C4-2B (cell line): ENCODE data around the gene TPSAB1.

Source experiments
- ZFX ChIP-seq: fragments of 450-650 bp; IDR thresholded peaks from 2 replicates; pipeline ENCODE4 v1.6.1; 2017
- TF ChIP-seq, protein P1 (sequence below): fragments of 450-650 bp; conservative IDR thresholded peaks from 2 replicates; pipeline ENCODE4 v1.5.1; 2017; ENCODE audit warnings: mild to moderate bottlenecking

DNA sequence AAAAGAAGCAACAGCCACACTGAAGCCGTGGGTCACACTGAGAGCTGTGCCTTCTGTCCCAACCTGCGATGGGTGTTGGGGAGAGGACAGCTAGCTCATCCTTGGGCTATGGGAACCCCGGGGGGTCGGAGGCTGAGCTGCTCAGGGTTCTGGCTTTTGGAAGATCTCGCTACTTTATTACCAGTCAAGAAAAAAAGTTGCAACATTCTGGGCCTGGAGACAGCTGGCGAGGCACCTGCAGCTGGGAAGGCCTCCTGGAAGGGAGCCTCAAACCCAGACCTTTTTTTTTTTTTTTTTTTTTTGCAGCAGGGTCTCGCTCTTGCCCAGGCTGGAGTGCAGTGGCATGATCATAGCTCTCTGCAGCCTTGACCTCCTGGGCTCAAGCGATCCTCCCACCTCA is 40.3 kb downstream of the TPSAB1 start:
- TF ChIP-seq, protein P1, sequence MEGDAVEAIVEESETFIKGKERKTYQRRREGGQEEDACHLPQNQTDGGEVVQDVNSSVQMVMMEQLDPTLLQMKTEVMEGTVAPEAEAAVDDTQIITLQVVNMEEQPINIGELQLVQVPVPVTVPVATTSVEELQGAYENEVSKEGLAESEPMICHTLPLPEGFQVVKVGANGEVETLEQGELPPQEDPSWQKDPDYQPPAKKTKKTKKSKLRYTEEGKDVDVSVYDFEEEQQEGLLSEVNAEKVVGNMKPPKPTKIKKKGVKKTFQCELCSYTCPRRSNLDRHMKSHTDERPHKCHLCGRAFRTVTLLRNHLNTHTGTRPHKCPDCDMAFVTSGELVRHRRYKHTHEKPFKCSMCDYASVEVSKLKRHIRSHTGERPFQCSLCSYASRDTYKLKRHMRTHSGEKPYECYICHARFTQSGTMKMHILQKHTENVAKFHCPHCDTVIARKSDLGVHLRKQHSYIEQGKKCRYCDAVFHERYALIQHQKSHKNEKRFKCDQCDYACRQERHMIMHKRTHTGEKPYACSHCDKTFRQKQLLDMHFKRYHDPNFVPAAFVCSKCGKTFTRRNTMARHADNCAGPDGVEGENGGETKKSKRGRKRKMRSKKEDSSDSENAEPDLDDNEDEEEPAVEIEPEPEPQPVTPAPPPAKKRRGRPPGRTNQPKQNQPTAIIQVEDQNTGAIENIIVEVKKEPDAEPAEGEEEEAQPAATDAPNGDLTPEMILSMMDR: no peak
- TF ChIP-seq ZFX: no peak
